ENCODE results near the gene COL9A1. TPM values are rescaled to one million over a fixed set of nuclear protein-coding genes. Genes with fewer than 3 reads are reported as not detected.
"Not testable (repeated sequence)": the region's sequence is repeated elsewhere in the genome, so short reads cannot be mapped to it uniquely, and the experiment has no call there.

Gene COL9A1
- polyA plus RNA-seq, 3 donors = not detected

- TF ChIP-seq CTCF (IDR thresholded peaks at IDR 0.05) = no peak
- Mint-ChIP-seq H3K36me3 (no peaks in the 10 kb centered on the region), H3K4me1 (no peaks in the 10 kb centered on the region), H3K27me3 (ENCODE audit: low read depth in 3 of 3) (peaks cover 0 to 9% (median 2%) of the 10 kb centered on the region in 3 donors), H3K27ac (no peak overlapping the region), H3K4me3 (no peak overlapping the region), H3K9me3 (peaks cover 4 to 19% (median 9%) of the 10 kb centered on the region in 7 donors)
- no CpG with 5 or more reads among the region's 1 CpG for WGBS (ENCODE audit: insufficient coverage)
- H3K4me2 ChIP-seq (replicated peaks; ENCODE audit: extremely low read depth, low read length, poor library complexity, severe bottlenecking) = no peak overlapping the region
- H4K20me1 ChIP-seq (ENCODE audit: insufficient read depth, low read length) = no peaks in the 10 kb centered on the region
- H3K9ac ChIP-seq (ENCODE audit: insufficient read depth, low read length, poor library complexity, severe bottlenecking) = no peak overlapping the region
- DNase-seq = no peak
- no peak overlapping the region for H2AFZ ChIP-seq (ENCODE audit: insufficient read depth, low read depth, low read length, poor library complexity, severe bottlenecking)
- no peak overlapping the region for H3K27ac ChIP-seq (ENCODE audit: low read depth in 1 of 2, low read length in 2 of 2)
- intact Hi-C loops (cut with micrococcal nuclease) = no loop called here
- no peaks in the 10 kb centered on the region for H3K79me2 ChIP-seq (ENCODE audit: insufficient read depth, low read length)
- peaks cover 0 to 16% of the 10 kb centered on the region in 2 donors for H3K9me3 ChIP-seq (replicated peaks in 1 of 2; ENCODE audit: control insufficient read depth in 1 of 2, insufficient read depth in 1 of 2, low read length in 2 of 2)
- H3K4me3 ChIP-seq (replicated peaks in 1 of 3; ENCODE audit: low read depth in 2 of 3, low read length in 3 of 3) = no peak overlapping the region
- no peaks in the 10 kb centered on the region for H3K27me3 ChIP-seq (ENCODE audit: control insufficient read depth in 2 of 2, insufficient read depth in 2 of 2, low read length in 2 of 2)
- no peaks in the 10 kb centered on the region for H3K4me1 ChIP-seq (ENCODE audit: control insufficient read depth in 1 of 2, insufficient read depth in 2 of 2, low read length in 2 of 2)
- no peaks in the 10 kb centered on the region for H3K36me3 ChIP-seq (replicated peaks in 1 of 2; ENCODE audit: control insufficient read depth in 1 of 2, insufficient read depth in 2 of 2, low read length in 2 of 2)
Observed at GRCh38 chr6:70345619-70346018, 42.7 kb upstream of the COL9A1 start.

- no peak for DNase-seq
- Mint-ChIP-seq H3K9me3 (peaks cover 5 to 19% (median 13%) of the 10 kb centered on the region in 7 donors), H3K4me3 (no peak overlapping the region), H3K27me3 (ENCODE audit: low read depth in 3 of 3) (peaks cover 0 to 9% (median 2%) of the 10 kb centered on the region in 3 donors), H3K4me1 (no peaks in the 10 kb centered on the region), H3K36me3 (no peaks in the 10 kb centered on the region), H3K27ac (no peak overlapping the region)
- no peak overlapping the region for H3K4me3 ChIP-seq (replicated peaks in 1 of 3; ENCODE audit: low read depth in 2 of 3, low read length in 3 of 3)
- H3K4me1 ChIP-seq (ENCODE audit: control insufficient read depth in 1 of 2, insufficient read depth in 2 of 2, low read length in 2 of 2) = no peaks in the 10 kb centered on the region
- no peak overlapping the region for H3K4me2 ChIP-seq (replicated peaks; ENCODE audit: extremely low read depth, low read length, poor library complexity, severe bottlenecking)
- H3K9me3 ChIP-seq (replicated peaks in 1 of 2; ENCODE audit: control insufficient read depth in 1 of 2, insufficient read depth in 1 of 2, low read length in 2 of 2) = peaks cover 4 to 16% of the 10 kb centered on the region in 2 donors
- H2AFZ ChIP-seq (ENCODE audit: insufficient read depth, low read depth, low read length, poor library complexity, severe bottlenecking) = no peak overlapping the region
- H3K27me3 ChIP-seq (ENCODE audit: control insufficient read depth in 2 of 2, insufficient read depth in 2 of 2, low read length in 2 of 2) = no peaks in the 10 kb centered on the region
- H3K9ac ChIP-seq (ENCODE audit: insufficient read depth, low read length, poor library complexity, severe bottlenecking) = no peak overlapping the region
- H3K27ac ChIP-seq (ENCODE audit: low read depth in 1 of 2, low read length in 2 of 2) = no peak overlapping the region
- no peaks in the 10 kb centered on the region for H3K36me3 ChIP-seq (replicated peaks in 1 of 2; ENCODE audit: control insufficient read depth in 1 of 2, insufficient read depth in 2 of 2, low read length in 2 of 2)
- H3K79me2 ChIP-seq (ENCODE audit: insufficient read depth, low read length) = no peaks in the 10 kb centered on the region
- no peaks in the 10 kb centered on the region for H4K20me1 ChIP-seq (ENCODE audit: insufficient read depth, low read length)
- WGBS (ENCODE audit: insufficient coverage) = no CpG with 5 or more reads among the region's 2 CpGs
- intact Hi-C loops (cut with micrococcal nuclease) = no loop called here
- no peak for TF ChIP-seq CTCF (IDR thresholded peaks at IDR 0.05)
Observed at GRCh38 chr6:70343313-70343712, 40.4 kb upstream of the COL9A1 start.

DNA sequence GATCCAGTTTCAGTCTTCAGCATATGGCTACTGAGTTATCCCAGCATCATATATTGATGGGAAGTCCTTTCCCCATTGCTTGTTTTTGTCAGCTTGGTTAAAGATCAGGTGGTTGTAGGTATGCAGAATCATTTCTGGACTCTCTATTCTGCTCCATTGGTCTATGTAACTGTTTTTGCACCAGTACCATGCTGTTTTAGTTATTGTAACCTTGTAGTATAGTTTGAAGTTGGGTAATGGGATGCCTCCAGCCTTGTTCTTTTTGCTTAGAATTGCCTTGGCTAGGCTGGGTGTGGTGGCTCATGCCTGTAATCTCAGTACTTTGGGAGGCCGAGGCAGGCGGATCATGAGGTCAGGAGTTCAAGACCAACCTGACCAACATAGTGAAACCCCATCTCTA lies 36.9 kb upstream of the COL9A1 start:
- H3K27me3 Mint-ChIP-seq (ENCODE audit: low read depth in 3 of 3); H3K27ac ChIP-seq (ENCODE audit: low read depth in 1 of 2, low read length in 2 of 2); H3K4me3 Mint-ChIP-seq; H3K36me3 Mint-ChIP-seq; H3K27me3 ChIP-seq (ENCODE audit: control insufficient read depth in 2 of 2, insufficient read depth in 2 of 2, low read length in 2 of 2); H3K4me1 Mint-ChIP-seq; H3K4me3 ChIP-seq (replicated peaks in 1 of 3; ENCODE audit: low read depth in 2 of 3, low read length in 3 of 3); H3K79me2 ChIP-seq (ENCODE audit: insufficient read depth, low read length); H3K27ac Mint-ChIP-seq; H4K20me1 ChIP-seq (ENCODE audit: insufficient read depth, low read length); H3K4me2 ChIP-seq (replicated peaks; ENCODE audit: extremely low read depth, low read length, poor library complexity, severe bottlenecking); H3K9ac ChIP-seq (ENCODE audit: insufficient read depth, low read length, poor library complexity, severe bottlenecking); H3K4me1 ChIP-seq (ENCODE audit: control insufficient read depth in 1 of 2, insufficient read depth in 2 of 2, low read length in 2 of 2); H2AFZ ChIP-seq (ENCODE audit: insufficient read depth, low read depth, low read length, poor library complexity, severe bottlenecking); intact Hi-C loops (cut with micrococcal nuclease); H3K9me3 ChIP-seq (replicated peaks in 1 of 2; ENCODE audit: control insufficient read depth in 1 of 2, insufficient read depth in 1 of 2, low read length in 2 of 2); DNase-seq; H3K36me3 ChIP-seq (replicated peaks in 1 of 2; ENCODE audit: control insufficient read depth in 1 of 2, insufficient read depth in 2 of 2, low read length in 2 of 2): not testable (repeated sequence)
- H3K9me3 Mint-ChIP-seq = peaks cover 2 to 18% (median 13%) of the 10 kb centered on the region in 7 donors
- WGBS (ENCODE audit: insufficient coverage) = no CpG with 5 or more reads among the region's 2 CpGs

Data from CD14-positive monocyte (primary cell).